22Rv1 (cell line): ENCODE data around the gene ALKAL2.

Source experiments
- CTCF ChIP-seq: fragments of 450-650 bp; IDR thresholded peaks from 2 replicates; pipeline ENCODE4 v1.5.1; 2017; ENCODE audit warnings: mild to moderate bottlenecking
- ZFX ChIP-seq: fragments of 450-650 bp; IDR thresholded peaks from 2 replicates; pipeline ENCODE4 v1.6.1; 2017; ENCODE audit warnings: antibody characterized with exemption, borderline replicate concordance

GRCh38 chr2:296354-296753 is 8.5 kb upstream of the ALKAL2 start:
- no peak for TF ChIP-seq CTCF
- no peak for TF ChIP-seq ZFX
